Mesodermal cell (in vitro differentiated cells): Measurements from ENCODE around the gene POC5.

ENCODE experiments used
- H3K27ac ChIP-seq: 2 replicates; pipeline ENCODE4 v1.7.0; 2013; ENCODE audit warnings: mild to moderate bottlenecking, low read depth, low read length, moderate library complexity; ENCODE audit not compliant: severe bottlenecking
- H3K36me3 ChIP-seq: 2 replicates; pipeline ENCODE4 v1.7.1; 2013; ENCODE audit warnings: mild to moderate bottlenecking, low read length, moderate library complexity; ENCODE audit not compliant: control insufficient read depth, insufficient read depth
- H3K4me1 ChIP-seq: one replicate; pipeline ENCODE4 v1.7.1; 2013; ENCODE audit warnings: mild to moderate bottlenecking, low read length; ENCODE audit not compliant: insufficient read depth, control insufficient read depth, poor library complexity, severe bottlenecking
- H3K4me3 ChIP-seq: 2 replicates; pipeline ENCODE4 v1.7.0; 2013; ENCODE audit warnings: low read length, control low read depth, mild to moderate bottlenecking; ENCODE audit not compliant: insufficient read depth, poor library complexity, severe bottlenecking; ENCODE audit errors: extremely low read depth
- H3K9me3 ChIP-seq: 2 replicates; pipeline ENCODE4 v1.7.1; 2013; ENCODE audit warnings: mild to moderate bottlenecking, low read length, moderate library complexity; ENCODE audit not compliant: control insufficient read depth
- WGBS, 2 experiments: methylation state at CpG; one replicate each; pipeline ENCODE4 v1.1.5; 2013; ENCODE audit warnings: missing lambda C conversion rate in 2 of 2; ENCODE audit not compliant: insufficient coverage in 2 of 2; 5-methylcytosine and 5-hydroxymethylcytosine counted together

The POC5 gene

DNA sequence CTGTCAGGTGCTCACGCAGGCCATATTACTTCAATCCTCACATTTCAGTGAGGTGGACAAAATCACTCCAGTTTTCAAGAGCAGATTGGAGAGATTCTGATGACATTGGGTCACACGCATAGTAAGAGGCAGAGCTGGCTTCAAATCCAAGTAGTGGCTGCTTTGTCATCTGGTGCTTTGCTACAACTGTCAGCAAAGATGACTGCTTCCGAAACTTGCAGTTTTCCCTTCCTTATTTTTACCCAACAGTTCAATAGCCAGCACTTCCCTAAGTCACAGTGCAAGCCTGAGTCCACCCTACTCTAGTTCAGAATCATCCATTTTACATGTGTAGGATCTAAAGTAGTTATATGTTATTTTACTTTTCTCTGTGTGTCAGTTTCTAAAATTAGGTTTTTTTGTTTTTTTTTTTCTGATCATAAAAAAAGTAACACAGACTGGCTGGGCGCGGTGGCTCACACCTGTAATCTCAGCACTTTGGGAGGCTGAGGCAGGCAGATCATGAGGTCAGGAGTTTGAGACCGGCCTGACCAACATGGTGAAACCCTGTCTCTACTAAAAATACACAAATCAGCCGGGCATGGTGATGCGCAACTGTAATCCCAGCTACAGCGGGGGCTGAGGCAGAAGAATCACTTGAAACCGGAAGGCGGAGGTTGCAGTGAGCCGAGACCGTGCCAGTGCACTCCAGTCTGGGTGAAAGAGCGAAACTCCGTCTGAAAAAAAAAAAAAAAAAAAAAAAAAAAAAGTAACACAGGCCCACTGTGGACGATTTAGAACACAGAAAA lies 56.4 kb downstream of the POC5 start:
- no peak overlapping the region for H3K27ac ChIP-seq
- H3K9me3 ChIP-seq: no peaks in the 10 kb centered on the region
- H3K4me1 ChIP-seq: no peaks in the 10 kb centered on the region
- H3K36me3 ChIP-seq: no peaks in the 10 kb centered on the region
- H3K4me3 ChIP-seq: no peak overlapping the region
- WGBS, 2 experiments: 88 to 95% methylated on average over 10 of the region's 16 CpGs

GRCh38 chr5:75659791-75660450 lies 57.3 kb downstream of the POC5 start:
- no peaks in the 10 kb centered on the region for H3K36me3 ChIP-seq
- H3K9me3 ChIP-seq: no peaks in the 10 kb centered on the region
- no peak overlapping the region for H3K27ac ChIP-seq
- H3K4me1 ChIP-seq: no peaks in the 10 kb centered on the region
- WGBS, 2 experiments: no CpG with 5 or more reads among the region's 3 CpGs
- no peak overlapping the region for H3K4me3 ChIP-seq

DNA sequence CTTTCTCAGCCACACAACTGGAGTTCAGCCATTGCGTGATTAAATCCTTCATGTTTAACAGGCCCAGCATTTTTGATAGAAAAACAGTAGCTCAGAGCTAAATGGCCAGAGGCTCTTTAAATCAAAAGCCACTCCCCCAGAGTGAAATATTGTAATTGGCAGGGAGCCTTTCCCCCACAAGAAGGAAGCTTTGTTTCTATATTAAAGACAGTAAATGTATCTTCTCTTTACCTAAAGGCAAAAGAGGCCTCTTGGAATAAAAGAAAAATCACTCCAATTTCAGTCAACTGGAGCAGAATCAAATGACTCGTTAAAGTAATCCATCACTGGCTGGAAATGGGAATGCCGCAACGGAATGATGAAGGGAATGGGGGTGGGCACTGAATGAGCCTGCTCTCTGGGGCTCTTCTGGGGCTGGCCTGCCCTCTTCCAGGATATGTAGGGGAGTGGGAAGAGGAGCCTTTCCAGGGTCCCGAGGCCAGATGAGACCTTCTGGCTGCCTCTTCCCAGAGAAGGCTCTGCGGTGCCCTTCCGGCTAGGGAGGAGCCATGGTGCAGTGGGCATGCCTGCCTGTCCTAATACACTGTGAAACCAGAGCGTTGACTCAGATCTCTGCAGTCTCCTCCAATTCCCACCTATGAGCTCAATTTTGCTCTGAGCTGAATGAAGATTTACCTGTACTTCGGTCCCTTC lies 60.8 kb downstream of the POC5 start:
- Histone ChIP-seq H3K27ac (no peak overlapping the region), H3K4me1 (no peaks in the 10 kb centered on the region)

DNA sequence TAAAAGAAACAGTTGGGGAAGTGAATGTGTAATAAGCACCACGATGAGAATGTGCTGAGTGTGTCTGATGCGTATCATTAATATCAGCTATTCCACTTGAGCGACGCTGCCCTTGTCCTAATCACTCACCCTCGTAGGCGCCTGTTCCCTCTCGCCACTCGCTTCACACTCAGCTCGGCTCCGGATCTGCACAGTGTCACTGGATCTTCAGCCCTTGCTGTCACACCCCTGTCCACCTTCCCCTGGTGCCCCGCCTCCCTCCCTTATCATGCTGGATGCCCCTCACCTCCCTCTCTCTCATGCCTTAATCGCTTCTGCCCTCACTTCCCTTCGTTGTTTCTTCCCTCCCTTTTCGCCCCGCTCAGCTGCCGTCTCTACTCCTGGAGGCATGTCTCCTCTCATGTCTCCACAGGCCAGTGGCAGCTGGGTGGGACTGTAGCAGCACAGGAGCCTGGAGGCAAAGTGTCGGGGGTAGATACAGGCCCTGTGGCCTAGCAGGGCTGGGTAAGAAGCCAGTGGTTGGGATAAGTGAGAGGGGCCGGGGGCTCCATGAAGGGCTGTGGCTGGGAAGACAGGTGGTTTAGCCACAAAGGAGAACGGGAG lies 62.4 kb downstream of the POC5 start:
- no peaks in the 10 kb centered on the region for H3K36me3 ChIP-seq
- 90 to 94% methylated on average over 11 to 19 of the region's 19 CpGs for WGBS, 2 experiments
- H3K4me1 ChIP-seq: no peaks in the 10 kb centered on the region
- no peaks in the 10 kb centered on the region for H3K9me3 ChIP-seq
- H3K4me3 ChIP-seq: no peak overlapping the region
- H3K27ac ChIP-seq: no peak overlapping the region

More for the DNA sequence above, 60.8 kb downstream of the POC5 start:
- H3K4me3 ChIP-seq: no peak overlapping the region
- H3K9me3 ChIP-seq: no peaks in the 10 kb centered on the region
- H3K36me3 ChIP-seq: no peaks in the 10 kb centered on the region
- 72 to 80% methylated on average over 7 to 8 of the region's 9 CpGs for WGBS, 2 experiments

DNA sequence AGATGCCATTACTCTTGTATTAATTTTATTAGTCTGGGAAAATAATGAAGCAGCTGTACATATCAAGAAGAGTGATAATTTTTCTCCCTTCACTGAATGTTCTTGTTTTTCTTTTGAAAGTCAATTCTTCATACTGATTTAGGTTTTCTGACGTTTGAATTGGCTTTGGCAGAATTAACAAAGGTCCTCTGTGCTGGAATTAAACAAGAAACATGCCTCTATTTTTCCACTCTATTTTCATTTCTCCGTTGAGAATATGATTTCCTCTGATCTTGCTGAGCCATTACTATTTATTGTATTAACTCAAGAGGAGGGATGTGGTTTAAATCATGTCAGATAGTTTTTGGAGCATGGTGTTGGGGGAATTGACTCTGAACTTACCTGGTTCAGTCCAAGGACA lies 63.7 kb downstream of the POC5 start:
- WGBS, 2 experiments: 80% methylated on average over 1 of the region's 2 CpGs; no CpG with 5 or more reads in 1 of the 2 experiments
- no peaks in the 10 kb centered on the region for H3K9me3 ChIP-seq

DNA sequence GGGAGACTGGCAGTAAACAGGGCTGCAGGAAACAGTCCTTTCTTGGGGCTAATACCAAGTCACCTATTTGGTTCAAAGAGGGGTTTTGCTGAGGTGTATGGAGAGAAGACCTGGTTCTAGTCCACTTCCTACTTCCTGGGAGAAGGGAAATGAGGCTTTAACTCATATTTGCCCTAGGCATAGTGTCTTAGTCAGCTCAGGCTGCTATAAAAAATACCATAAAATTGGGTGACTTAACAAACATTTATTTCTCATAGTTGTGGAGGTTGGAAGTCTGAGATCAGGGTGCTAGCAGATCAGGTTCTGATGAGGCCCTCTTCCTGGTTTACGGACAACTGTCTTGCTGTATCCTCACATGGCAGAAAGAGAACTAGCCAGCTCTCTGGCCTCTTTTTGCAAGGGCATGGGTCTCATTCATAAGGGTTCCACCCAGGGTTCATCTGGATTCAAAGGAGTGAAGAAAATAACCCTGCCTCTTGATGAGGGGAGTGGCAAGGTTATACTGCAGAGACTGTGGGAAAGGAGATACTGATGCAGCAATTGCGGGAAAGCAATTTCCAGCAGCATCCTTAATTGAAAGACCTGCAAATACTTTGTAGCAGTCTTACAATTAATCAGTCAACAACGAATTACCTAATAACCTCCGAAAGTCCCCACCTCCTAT lies 65.5 kb downstream of the POC5 start:
- Histone ChIP-seq H3K4me3 (no peak overlapping the region), H3K9me3 (no peaks in the 10 kb centered on the region), H3K4me1 (no peaks in the 10 kb centered on the region), H3K27ac (no peak overlapping the region), H3K36me3 (no peaks in the 10 kb centered on the region)
- WGBS, 2 experiments: 83 to 100% methylated on average over 1 to 4 of the region's 4 CpGs

More for the DNA sequence above, 63.7 kb downstream of the POC5 start:
- Histone ChIP-seq H3K4me3 (no peak overlapping the region), H3K4me1 (no peaks in the 10 kb centered on the region), H3K27ac (no peak overlapping the region), H3K36me3 (no peaks in the 10 kb centered on the region)

DNA sequence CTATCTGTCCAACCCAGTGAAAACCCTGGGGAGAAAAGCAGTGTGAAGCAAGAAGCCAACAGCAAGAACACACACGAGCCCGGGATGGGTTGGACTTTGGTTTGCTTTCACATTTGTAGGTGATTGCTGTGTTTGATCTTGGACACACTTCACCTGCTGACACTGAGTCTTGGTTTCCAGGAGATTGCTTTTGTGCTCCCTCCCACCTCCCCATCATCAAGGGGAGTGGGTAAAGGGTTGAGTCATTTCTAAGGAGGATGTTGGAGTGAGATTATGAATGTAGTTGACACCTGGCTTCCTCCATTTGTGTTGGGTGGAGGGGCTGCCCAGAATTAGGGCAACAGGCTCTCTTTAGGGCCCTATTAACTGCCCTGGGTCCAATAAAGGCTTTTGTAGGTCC lies 68.5 kb downstream of the POC5 start:
- Histone ChIP-seq H3K9me3 (no peaks in the 10 kb centered on the region), H3K4me3 (no peak overlapping the region), H3K4me1 (no peaks in the 10 kb centered on the region), H3K27ac (no peak overlapping the region), H3K36me3 (no peaks in the 10 kb centered on the region)
- 80% methylated on average over 2 of the region's 2 CpGs; no CpG with 5 or more reads in 1 of the 2 experiments for WGBS, 2 experiments

- peaks cover 3% of the 10 kb centered on the region for H3K9me3 ChIP-seq
- WGBS, 2 experiments: 82% methylated on average over 2 of the region's 2 CpGs; no CpG with 5 or more reads in 1 of the 2 experiments
- peaks cover 10% of the 10 kb centered on the region for H3K4me1 ChIP-seq
- H3K27ac ChIP-seq: peak overlapping the region; percentile 88
- H3K4me3 ChIP-seq: no peak overlapping the region
- no peaks in the 10 kb centered on the region for H3K36me3 ChIP-seq
These were observed 76.4 kb downstream of the POC5 start for GRCh38 chr5:75640826-75641225.

- Histone ChIP-seq H3K4me3 (no peak overlapping the region), H3K27ac (peak overlapping the region; percentile 88), H3K4me1 (peaks cover 10% of the 10 kb centered on the region), H3K36me3 (no peaks in the 10 kb centered on the region), H3K9me3 (peaks cover 3% of the 10 kb centered on the region)
These were observed 76.8 kb downstream of the POC5 start for GRCh38 chr5:75640395-75640794.
